ENCODE results near the gene MYCBPAP. TPM values are rescaled to one million over a fixed set of nuclear protein-coding genes. Genes with fewer than 3 reads are reported as not detected.
A peak's percentile ranks its signal among the peaks of the same experiment; 100 is the strongest.

Gene MYCBPAP
- total RNA-seq, 1 donor from 2014 or later, result 0.30 TPM

GRCh38 chr17:50487213-50488096, 20.8 kb upstream of the MYCBPAP start:
- DNase-seq (ENCODE audit: low read depth), result no peak

GRCh38 chr17:50488880-50489279, 19.4 kb upstream of the MYCBPAP start:
- DNase-seq (ENCODE audit: low read depth), result no peak

DNA sequence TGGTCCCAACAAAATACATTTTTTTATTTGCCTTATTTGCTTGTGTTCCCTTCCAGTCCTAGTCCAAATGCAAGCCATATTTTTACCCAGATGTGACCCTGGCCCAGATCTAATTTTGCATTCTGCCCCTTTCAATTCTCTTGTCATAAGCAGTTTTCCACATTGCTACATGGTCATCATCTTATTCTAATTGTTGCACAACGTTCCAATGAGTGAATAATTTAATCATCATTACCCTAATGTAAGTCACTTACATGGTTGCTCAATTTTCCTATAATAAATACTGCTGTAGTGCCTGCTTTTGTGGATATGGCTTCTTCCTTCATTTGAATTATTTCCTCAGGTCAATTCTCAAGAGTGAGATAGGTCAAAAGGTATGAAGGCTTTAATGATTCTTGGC, 16.7 kb upstream of the MYCBPAP start:
- no peak for DNase-seq (ENCODE audit: low read depth)

- no peak for DNase-seq (ENCODE audit: low read depth)
These were observed 16.0 kb upstream of the MYCBPAP start for GRCh38 chr17:50492214-50492613.

DNA sequence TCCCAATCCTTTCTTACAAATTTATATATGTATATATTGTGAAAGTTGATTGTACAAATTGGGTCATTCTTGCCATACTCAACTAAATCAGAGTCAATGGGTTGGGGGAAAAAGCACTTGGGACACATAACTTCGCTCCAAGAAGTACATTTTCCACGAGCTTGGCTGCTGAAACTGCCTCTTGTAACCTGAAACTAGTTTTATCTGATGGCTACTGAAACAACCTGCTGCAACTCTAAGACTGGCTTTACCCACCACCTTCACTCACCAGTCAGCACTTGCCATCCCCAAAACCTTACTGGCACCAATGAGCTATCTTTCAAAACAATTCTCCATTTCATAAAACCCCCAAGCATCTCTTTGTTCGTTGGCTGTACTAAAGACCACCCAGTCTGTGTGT, 14.5 kb upstream of the MYCBPAP start:
- DNase-seq (ENCODE audit: low read depth), result no peak

GRCh38 chr17:50495217-50495823, 12.9 kb upstream of the MYCBPAP start:
- no peak for DNase-seq (ENCODE audit: low read depth)

GRCh38 chr17:50495918-50496317, 12.3 kb upstream of the MYCBPAP start:
- DNase-seq (ENCODE audit: low read depth), result no peak

- no peak for DNase-seq (ENCODE audit: low read depth)
These were observed 10.0 kb upstream of the MYCBPAP start for GRCh38 chr17:50498021-50498874.

- DNase-seq (ENCODE audit: low read depth), result no peak
These were observed 9.0 kb upstream of the MYCBPAP start for GRCh38 chr17:50499270-50499669.

GRCh38 chr17:50499721-50500120, 8.5 kb upstream of the MYCBPAP start:
- DNase-seq (ENCODE audit: low read depth), result no peak

DNA sequence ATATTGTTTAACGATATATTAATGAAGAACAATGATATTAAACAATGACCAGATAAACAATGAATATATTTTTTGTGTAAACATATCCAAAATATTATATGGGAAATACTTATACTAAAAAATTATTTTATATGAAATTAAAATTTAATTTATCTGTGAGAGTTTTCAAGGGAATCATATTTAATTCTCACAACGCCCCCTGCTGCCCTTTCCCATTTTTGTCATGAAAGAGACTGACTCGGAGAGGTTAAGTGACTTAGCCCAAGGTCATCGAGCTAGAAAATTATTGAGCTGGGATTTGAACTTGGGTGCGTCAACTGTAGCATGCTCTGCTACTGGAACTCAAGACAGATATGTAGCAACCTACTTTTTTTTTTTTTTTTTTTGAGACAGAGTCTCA, 7.2 kb upstream of the MYCBPAP start:
- no peak for DNase-seq (ENCODE audit: low read depth)

DNA sequence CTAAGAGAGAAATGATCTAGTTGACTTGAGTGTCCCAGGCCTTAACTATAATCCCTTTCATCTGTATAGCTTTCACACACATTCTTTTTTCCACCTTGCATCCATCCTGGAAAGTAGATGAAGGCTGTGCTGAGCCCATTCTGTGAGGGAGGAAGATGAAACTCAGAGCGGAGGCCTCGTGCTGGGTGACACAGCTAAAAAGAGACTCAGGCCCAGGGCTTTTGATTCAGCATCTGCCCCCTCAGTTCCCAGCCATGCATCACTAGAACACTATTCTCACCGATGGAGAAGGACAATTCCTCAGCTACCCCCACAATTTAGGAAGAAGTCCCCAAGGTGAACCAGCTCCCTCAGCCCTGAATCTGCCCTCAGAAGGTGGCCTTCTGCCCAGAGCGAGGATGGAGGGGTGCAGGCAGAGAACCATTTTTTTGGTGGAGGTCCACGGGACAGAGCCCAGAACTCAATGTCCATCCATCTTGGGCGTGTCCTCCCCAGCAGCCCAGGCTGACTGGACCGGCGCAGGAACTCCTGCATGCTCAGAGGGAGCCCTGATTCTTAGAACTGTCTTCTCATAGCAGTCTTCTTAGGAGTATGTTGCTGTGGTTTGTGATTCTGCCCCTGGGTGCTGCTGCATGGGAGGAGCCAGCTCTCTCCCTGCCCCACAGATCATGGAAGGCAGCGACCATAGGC, 5.8 kb upstream of the MYCBPAP start:
- DNase-seq (ENCODE audit: low read depth), result no peak

- no peak for DNase-seq (ENCODE audit: low read depth)
These were observed 2.6 kb upstream of the MYCBPAP start for GRCh38 chr17:50505591-50506130.

DNA sequence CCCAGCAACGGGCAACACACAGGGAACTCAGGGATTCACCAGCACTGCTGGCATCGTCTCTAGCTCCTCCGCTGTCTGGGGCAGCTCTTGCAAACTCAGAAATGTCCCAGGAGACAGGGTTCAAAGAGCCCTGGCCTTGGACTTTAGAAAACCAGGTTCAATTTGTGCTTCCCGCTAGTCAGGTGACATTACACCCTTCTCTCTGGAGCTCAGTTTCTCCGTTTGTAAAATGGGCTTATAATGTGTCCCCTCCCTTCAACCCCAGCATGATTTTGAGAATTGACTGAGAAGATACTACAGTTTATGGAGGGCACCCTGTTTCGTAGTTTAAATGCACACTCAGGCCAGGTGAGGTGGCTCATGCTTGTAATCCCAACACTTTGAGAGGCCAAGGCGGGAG, 1.9 kb upstream of the MYCBPAP start:
- DNase-seq (ENCODE audit: low read depth), result no peak

GRCh38 chr17:50508573-50509460, 578 bp downstream of the MYCBPAP start:
- no peak for DNase-seq (ENCODE audit: low read depth)

DNA sequence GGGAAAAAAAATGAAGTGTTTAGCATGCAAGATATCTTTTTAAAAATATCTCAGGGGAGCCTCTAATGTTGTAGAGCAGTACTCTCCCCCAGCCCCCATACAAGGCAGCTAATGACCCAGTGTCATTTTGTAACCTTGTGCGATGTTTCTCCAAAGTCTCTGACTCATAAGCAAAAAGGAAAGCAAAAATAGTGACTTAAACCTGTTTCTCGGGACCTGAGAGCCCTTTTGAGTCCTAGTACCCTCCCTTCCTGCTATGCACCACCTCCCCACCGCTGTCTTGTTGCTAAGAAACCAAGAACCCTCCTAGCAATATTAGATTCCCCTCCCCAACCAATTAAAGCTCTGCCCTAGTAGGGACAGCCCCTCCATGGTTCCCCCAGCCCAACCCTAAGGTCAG, 2.8 kb downstream of the MYCBPAP start:
- DNase-seq (ENCODE audit: low read depth), result peak; percentile 82

- no peak for DNase-seq (ENCODE audit: low read depth)
These were observed 5.3 kb downstream of the MYCBPAP start for GRCh38 chr17:50513495-50513894.

GRCh38 chr17:50514388-50514787, 6.1 kb downstream of the MYCBPAP start:
- DNase-seq (ENCODE audit: low read depth), result no peak

GRCh38 chr17:50514936-50515702, 6.9 kb downstream of the MYCBPAP start:
- peak; percentile 85 for DNase-seq (ENCODE audit: low read depth)

DNA sequence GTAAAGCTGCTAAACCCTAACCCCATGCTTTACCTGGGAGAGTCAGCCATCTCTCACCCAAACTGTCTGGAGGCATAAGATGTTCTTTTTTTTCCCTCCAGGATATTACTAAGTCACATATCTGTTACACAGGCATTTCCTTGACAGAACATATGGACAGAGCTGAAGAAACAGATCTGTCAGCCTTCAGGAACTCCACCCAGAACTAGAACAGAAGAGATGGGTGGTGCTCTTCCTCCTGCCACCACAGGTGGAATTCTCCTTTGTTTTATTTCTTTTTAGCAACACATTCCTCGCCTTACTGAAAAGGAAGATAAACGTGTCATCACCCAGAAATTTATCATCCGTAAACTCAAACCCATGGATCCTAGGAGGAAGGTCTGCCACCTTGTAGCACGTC, 8.8 kb downstream of the MYCBPAP start:
- no peak for DNase-seq (ENCODE audit: low read depth)
